ENCODE data around the gene LDLRAD4. TPM values are rescaled to one million over a fixed set of nuclear protein-coding genes. Genes with fewer than 3 reads are reported as not detected.

Gene LDLRAD4
- total RNA-seq, 1 donor from 2014 or later, result 1.4 TPM

DNA sequence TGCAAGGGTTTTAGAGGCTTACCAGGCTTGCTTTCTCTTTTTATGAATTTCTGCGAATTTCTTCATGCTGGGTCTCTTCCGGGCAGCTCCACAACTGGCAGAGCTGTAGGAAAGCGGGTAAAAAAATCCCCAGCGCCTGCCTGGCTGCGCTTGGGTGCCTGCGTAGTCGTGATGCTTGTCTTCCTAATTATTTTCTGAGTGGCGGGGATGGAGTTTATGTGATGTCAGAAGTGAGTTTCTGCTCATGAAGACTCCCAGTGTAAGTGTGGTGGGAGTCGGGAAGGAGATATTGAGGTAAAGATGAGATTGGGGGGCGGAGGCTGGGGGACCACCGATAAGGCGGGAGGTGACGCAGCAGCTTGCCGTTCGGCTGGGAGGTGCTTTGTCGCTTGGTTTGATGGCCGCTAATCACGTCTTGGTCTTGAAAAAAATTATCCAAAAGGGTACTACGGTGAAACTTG lies 229.8 kb downstream of the LDLRAD4 start:
- H3K27me3 Mint-ChIP-seq (ENCODE audit: low read depth), result peaks cover 43% of the 10 kb centered on the region
- H3K4me1 Mint-ChIP-seq, result peaks cover 34% of the 10 kb centered on the region
- H3K36me3 Mint-ChIP-seq (ENCODE audit: low read depth), result no peaks in the 10 kb centered on the region
- H3K4me3 Mint-ChIP-seq, result no peak overlapping the region
- H3K27ac Mint-ChIP-seq (ENCODE audit: unreplicated experiment), result no peak overlapping the region
- no peak for TF ChIP-seq CTCF (conservative IDR thresholded peaks at IDR 0.05)
- H3K9me3 Mint-ChIP-seq, result no peaks in the 10 kb centered on the region
- no peak for DNase-seq (ENCODE audit: low read depth, low spot score)

GRCh38 chr18:13449651-13450050 lies 231.1 kb downstream of the LDLRAD4 start:
- H3K27ac Mint-ChIP-seq (ENCODE audit: unreplicated experiment), result no peak overlapping the region
- H3K4me1 Mint-ChIP-seq, result peaks cover 30% of the 10 kb centered on the region

GRCh38 chr18:13450289-13451212 lies 232.0 kb downstream of the LDLRAD4 start:
- no peak overlapping the region for H3K4me3 Mint-ChIP-seq
- H3K4me1 Mint-ChIP-seq, result peaks cover 30% of the 10 kb centered on the region
- H3K27ac Mint-ChIP-seq (ENCODE audit: unreplicated experiment), result no peak overlapping the region
- DNase-seq (ENCODE audit: low read depth, low spot score), result no peak
- H3K36me3 Mint-ChIP-seq (ENCODE audit: low read depth), result no peaks in the 10 kb centered on the region
- no peaks in the 10 kb centered on the region for H3K9me3 Mint-ChIP-seq
- no peak for TF ChIP-seq CTCF (conservative IDR thresholded peaks at IDR 0.05)
- H3K27me3 Mint-ChIP-seq (ENCODE audit: low read depth), result peaks cover 44% of the 10 kb centered on the region

More at GRCh38 chr18:13449651-13450050, 231.1 kb downstream of the LDLRAD4 start:
- no peaks in the 10 kb centered on the region for H3K9me3 Mint-ChIP-seq
- TF ChIP-seq CTCF (conservative IDR thresholded peaks at IDR 0.05), result no peak
- no peak overlapping the region for H3K4me3 Mint-ChIP-seq
- H3K36me3 Mint-ChIP-seq (ENCODE audit: low read depth), result no peaks in the 10 kb centered on the region
- H3K27me3 Mint-ChIP-seq (ENCODE audit: low read depth), result peaks cover 44% of the 10 kb centered on the region
- DNase-seq (ENCODE audit: low read depth, low spot score), result no peak

- TF ChIP-seq CTCF (conservative IDR thresholded peaks at IDR 0.05), result no peak
- DNase-seq (ENCODE audit: low read depth, low spot score), result no peak
- Mint-ChIP-seq H3K9me3 (no peaks in the 10 kb centered on the region), H3K4me3 (no peak overlapping the region), H3K36me3 (ENCODE audit: low read depth) (no peaks in the 10 kb centered on the region), H3K4me1 (peaks cover 29% of the 10 kb centered on the region), H3K27ac (ENCODE audit: unreplicated experiment) (no peak overlapping the region), H3K27me3 (ENCODE audit: low read depth) (peaks cover 44% of the 10 kb centered on the region)
Measured at GRCh38 chr18:13451213-13451540, 232.6 kb downstream of the LDLRAD4 start.

DNA sequence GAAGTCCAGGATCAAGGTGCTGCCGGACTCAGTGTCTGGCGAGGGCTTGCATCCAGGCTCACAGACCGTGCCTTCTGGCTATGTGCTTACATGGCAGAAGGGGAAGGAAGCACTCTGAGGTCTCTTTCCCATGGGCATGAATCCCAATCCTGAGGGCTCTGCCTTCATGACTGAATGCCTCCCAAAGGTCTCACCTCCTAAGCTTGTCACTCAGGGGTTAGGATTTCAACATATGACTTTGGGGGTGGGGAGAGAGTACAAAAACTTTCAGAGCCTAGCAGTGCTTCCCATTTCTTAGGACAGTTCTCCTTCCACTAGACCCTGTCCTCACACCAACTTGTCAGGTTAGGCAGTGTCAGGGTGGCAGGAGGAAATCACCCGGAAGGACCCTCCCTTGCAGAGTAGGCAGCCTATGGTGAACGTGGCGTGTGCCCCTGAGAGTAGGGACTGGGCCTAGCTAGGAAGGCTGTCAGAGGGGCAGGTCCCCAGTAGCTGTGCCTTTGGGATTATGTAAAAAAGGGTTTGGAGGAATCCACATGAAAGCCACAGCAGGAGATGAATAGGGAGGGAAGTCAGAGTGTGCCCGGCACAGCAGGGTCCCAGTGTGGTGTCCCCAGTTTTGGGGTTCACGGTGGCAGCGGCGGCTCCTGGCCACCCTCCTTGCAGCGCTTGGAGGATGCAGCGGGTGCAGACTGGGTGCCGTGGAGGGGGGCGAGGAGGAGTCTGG lies 233.3 kb downstream of the LDLRAD4 start:
- Mint-ChIP-seq H3K27ac (ENCODE audit: unreplicated experiment) (no peak overlapping the region), H3K4me1 (peaks cover 22% of the 10 kb centered on the region), H3K27me3 (ENCODE audit: low read depth) (peaks cover 47% of the 10 kb centered on the region)

More for the DNA sequence above, 233.3 kb downstream of the LDLRAD4 start:
- H3K36me3 Mint-ChIP-seq (ENCODE audit: low read depth), result no peaks in the 10 kb centered on the region
- no peak for TF ChIP-seq CTCF (conservative IDR thresholded peaks at IDR 0.05)
- no peak for DNase-seq (ENCODE audit: low read depth, low spot score)
- no peaks in the 10 kb centered on the region for H3K9me3 Mint-ChIP-seq
- no peak overlapping the region for H3K4me3 Mint-ChIP-seq

Measured in neural crest cell (in vitro differentiated cells).